ENCODE data around the gene CMTM2. TPM values are rescaled to one million over a fixed set of nuclear protein-coding genes. Genes with fewer than 3 reads are reported as not detected.

CMTM2 gene
- total RNA-seq, 4 donors from 2014 or later: 0.67 to 1.1 TPM; not detected in 2

DNA sequence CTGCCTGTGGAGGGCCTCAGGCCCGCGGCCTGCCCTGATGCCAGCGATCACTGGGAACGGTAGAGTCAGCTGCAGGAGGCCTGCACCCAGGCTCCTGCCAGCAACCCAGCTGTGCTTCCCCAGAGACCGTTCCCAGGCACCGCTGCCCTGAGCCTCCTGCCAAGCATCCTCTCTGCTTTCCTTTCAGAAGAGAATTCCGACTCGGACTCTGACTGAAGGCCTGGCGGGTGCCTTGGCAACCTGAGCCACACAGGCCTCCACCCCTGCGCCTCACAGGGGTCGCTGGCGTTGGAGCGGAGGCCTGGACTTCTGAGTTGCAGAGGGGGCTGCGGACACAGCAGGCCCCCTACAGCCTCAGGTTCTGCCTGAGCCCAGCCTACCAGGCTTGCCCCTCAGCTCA is 33.2 kb downstream of the CMTM2 start:
- no peak for TF ChIP-seq POLR2A (IDR thresholded peaks at IDR 0.05)
- TF ChIP-seq, protein P1, sequence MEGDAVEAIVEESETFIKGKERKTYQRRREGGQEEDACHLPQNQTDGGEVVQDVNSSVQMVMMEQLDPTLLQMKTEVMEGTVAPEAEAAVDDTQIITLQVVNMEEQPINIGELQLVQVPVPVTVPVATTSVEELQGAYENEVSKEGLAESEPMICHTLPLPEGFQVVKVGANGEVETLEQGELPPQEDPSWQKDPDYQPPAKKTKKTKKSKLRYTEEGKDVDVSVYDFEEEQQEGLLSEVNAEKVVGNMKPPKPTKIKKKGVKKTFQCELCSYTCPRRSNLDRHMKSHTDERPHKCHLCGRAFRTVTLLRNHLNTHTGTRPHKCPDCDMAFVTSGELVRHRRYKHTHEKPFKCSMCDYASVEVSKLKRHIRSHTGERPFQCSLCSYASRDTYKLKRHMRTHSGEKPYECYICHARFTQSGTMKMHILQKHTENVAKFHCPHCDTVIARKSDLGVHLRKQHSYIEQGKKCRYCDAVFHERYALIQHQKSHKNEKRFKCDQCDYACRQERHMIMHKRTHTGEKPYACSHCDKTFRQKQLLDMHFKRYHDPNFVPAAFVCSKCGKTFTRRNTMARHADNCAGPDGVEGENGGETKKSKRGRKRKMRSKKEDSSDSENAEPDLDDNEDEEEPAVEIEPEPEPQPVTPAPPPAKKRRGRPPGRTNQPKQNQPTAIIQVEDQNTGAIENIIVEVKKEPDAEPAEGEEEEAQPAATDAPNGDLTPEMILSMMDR (IDR thresholded peaks at IDR 0.05): no peak
- Histone ChIP-seq H3K36me3 (peaks cover 14 to 21% of the 10 kb centered on the region in 2 donors), H3K27ac (no peak overlapping the region), H3K4me1 (peaks cover 4 to 24% of the 10 kb centered on the region in 2 donors), H3K4me3 (replicated peaks in 1 of 3) (no peak overlapping the region), H3K27me3 (no peaks in the 10 kb centered on the region), H3K9me3 (no peaks in the 10 kb centered on the region)
- 88 to 92% methylated on average over 14 of the region's 14 CpGs for WGBS, 2 donors
- intact Hi-C loops (cut with DNase I): no loop called here
- DNase-seq: no peak

DNA sequence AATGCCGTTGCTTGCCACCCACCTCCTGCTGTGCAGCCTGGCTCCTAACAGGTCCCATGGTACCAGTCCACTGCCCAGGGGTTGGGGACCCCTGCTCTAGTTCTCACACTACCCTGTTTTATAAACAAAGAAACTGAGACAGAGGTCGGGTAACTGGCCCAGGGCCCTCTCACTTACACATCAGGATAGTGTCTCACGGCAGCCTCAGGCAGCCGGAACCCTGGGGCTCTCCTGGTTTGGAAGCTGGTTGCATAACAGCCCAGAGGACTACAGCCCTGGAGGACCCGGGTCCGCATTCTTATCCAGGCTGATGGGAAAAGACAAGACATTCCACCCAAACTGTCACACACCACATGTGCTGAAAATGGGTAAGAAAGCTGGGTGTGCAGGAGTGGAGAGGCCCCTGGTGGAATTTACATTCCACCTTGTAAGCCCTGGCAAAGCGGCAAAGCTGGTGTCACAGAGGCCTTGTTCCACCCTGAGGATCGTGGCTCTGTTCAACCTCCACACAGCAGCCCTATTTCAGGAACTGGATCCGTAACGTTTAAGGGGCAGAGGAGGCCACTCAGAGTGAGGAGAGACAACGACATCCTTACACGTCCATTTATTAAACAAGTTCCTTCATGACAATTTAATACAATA is 35.0 kb downstream of the CMTM2 start:
- Histone ChIP-seq H3K27ac (no peak overlapping the region), H3K4me1 (peaks cover 6 to 28% of the 10 kb centered on the region in 2 donors), H3K36me3 (peaks cover 14 to 21% of the 10 kb centered on the region in 2 donors), H3K9me3 (no peaks in the 10 kb centered on the region), H3K27me3 (no peaks in the 10 kb centered on the region), H3K4me3 (replicated peaks in 1 of 3) (no peak overlapping the region)
- TF ChIP-seq POLR2A (IDR thresholded peaks at IDR 0.05): no peak
- TF ChIP-seq, protein P1 (IDR thresholded peaks at IDR 0.05): no peak
- WGBS, 2 donors: 85 to 87% methylated on average over 12 of the region's 12 CpGs
- intact Hi-C loops (cut with DNase I): no loop called here
- no peak for DNase-seq

DNA sequence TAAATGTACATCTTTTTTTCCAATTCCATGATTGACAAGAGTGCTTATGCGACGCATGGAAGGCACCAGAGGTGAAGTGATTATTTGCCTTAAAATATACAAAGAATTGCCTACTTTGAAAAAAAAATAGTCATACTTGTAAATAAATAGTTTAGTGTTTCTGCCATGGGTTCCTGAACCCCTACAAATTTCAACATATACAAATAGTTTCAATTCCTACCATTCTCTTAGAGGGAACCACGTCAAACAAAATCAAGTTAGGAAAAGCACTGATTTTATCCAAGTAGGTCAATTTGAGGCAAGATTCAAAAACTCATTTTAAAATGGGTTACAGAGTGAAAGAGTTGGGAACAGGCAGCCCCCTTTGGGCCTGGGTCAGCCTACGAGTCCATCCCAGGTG is 36.9 kb downstream of the CMTM2 start:
- Histone ChIP-seq H3K27me3 (no peaks in the 10 kb centered on the region), H3K4me1 (peaks cover 6 to 25% of the 10 kb centered on the region in 2 donors), H3K9me3 (no peaks in the 10 kb centered on the region), H3K27ac (no peak overlapping the region), H3K36me3 (peaks cover 22 to 35% of the 10 kb centered on the region in 2 donors), H3K4me3 (replicated peaks in 1 of 3) (no peak overlapping the region)
- DNase-seq: no peak
- no peak for TF ChIP-seq POLR2A (IDR thresholded peaks at IDR 0.05)
- TF ChIP-seq, protein P1 (IDR thresholded peaks at IDR 0.05): no peak
- intact Hi-C loops (cut with DNase I): no loop called here
- 92 to 96% methylated on average over 4 of the region's 4 CpGs for WGBS, 2 donors

DNA sequence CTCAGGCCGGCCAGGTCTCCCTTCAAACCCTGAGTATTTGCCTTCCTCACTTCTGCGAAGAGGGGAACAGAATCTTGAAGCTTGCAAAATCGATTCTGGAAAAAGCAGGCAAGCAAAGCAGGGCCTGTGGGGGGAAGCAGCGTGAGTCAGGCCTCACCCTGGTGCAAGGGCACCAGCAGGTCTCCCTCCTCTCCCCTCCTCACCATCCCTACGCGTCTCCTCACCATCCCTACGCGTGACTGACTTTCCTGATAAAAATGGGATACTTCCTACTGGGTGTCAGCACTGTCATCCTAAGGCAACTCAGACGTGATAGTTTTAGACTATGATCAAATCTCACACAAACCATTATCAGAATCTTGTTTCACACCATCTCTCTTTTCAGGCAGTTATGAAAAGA is 37.3 kb downstream of the CMTM2 start:
- H3K4me1 ChIP-seq: peaks cover 6 to 25% of the 10 kb centered on the region in 2 donors
- WGBS, 2 donors: 76 to 82% methylated on average over 9 of the region's 9 CpGs
- H3K4me3 ChIP-seq (replicated peaks in 1 of 3): no peak overlapping the region
- peaks cover 27 to 39% of the 10 kb centered on the region in 2 donors for H3K36me3 ChIP-seq
- no peaks in the 10 kb centered on the region for H3K9me3 ChIP-seq
- no peaks in the 10 kb centered on the region for H3K27me3 ChIP-seq
- H3K27ac ChIP-seq: no peak overlapping the region
- TF ChIP-seq, protein P1 (IDR thresholded peaks at IDR 0.05): no peak
- no peak for TF ChIP-seq POLR2A (IDR thresholded peaks at IDR 0.05)
- intact Hi-C loops (cut with DNase I): no loop called here
- no peak for DNase-seq

DNA sequence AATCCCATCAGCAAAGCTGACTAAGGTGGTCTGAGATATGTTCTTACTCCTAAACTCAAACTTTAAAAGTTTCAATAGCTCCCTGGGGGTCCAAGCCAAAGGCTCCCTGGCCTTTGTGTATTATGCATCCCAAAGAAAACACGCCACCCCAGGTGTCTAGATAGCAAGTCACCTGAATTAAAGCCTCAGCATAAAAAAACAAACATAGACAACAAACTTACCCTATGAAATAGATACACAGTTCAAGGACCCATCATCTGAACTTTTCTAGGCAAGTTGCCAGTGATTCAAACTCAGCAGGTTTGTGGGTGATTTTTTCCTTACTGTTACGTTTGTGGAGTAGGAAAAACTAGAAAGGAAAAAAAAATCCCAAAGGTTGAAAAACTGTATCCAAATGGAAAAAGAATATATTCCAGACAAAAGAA is 37.8 kb downstream of the CMTM2 start:
- 78 to 79% methylated on average over 2 of the region's 2 CpGs for WGBS, 2 donors
- intact Hi-C loops (cut with DNase I): no loop called here
- Histone ChIP-seq H3K4me3 (replicated peaks in 1 of 3) (no peak overlapping the region), H3K4me1 (peaks cover 6 to 25% of the 10 kb centered on the region in 2 donors), H3K9me3 (no peaks in the 10 kb centered on the region), H3K27me3 (no peaks in the 10 kb centered on the region), H3K27ac (no peak overlapping the region), H3K36me3 (peaks cover 27 to 44% of the 10 kb centered on the region in 2 donors)
- TF ChIP-seq POLR2A (IDR thresholded peaks at IDR 0.05): no peak
- TF ChIP-seq, protein P1 (IDR thresholded peaks at IDR 0.05): no peak
- no peak for DNase-seq
